Stimulated activated CD4-positive, alpha-beta T cell treated with anti-CD3 and anti-CD28 coated beads, Interleukin-1b, Interleukin-23, amount 100 ng/mL, for 4 hours (primary cell): ENCODE data around the gene BABAM2.
A peak's percentile ranks its signal among the peaks of the same experiment; 100 is the strongest.
"Not testable (repeated sequence)": the region's sequence is repeated elsewhere in the genome, so short reads cannot be mapped to it uniquely, and the experiment has no call there.

Experiments
- DNase-seq, 2 donors: peaks; one replicate each; pipeline ENCODE4 v3.0.0-alpha.2; 2020; ENCODE audit warnings: low read depth in 2 of 2

The BABAM2 gene

GRCh38 chr2:27942612-27943547 is 52.4 kb downstream of the BABAM2 start:
- DNase-seq: no peak

DNA sequence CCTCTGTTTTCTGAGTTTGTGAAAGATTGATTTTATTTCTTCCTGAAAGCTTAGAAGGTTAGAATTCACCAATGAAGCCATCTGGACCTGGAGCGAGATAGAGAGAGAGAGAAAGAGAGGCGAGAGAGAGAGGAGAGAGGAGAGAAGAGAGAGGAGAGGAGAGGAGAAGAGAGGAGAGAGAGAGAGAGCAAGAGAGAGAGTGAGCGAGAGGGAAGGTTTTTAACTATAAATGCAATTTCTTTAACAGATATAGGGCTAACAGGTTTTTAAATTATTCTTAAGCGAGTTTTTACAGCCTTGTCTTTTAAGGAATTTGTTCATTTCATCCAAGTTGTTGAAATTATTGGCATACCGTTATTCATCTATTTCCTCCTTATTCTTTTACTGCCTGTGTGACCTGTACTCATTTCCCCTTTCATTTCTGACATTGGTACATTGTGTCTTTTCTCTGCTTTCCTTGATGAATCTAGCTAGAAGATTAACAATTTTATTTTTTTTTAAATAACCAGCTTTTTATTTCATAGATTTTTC is 56.1 kb downstream of the BABAM2 start:
- no peak for DNase-seq

DNA sequence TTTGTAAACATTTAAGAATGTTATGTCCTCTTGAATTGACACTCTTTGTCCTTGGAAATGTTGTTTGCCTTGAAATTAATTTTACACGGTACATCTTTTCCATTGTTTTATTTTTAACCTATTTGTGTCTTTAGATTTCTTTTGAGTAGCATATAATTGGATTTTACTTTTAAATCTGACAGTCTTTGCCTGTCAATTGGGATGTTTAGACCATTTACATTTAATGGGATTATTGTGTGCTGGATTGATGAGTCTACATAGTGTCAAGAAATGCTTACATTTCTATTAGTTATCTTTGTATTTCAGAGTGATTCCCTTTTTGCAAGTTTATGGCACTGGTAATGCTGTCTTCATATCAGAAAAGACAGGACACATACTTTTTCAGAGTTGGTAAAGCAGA is 61.5 kb downstream of the BABAM2 start:
- no peak for DNase-seq

DNA sequence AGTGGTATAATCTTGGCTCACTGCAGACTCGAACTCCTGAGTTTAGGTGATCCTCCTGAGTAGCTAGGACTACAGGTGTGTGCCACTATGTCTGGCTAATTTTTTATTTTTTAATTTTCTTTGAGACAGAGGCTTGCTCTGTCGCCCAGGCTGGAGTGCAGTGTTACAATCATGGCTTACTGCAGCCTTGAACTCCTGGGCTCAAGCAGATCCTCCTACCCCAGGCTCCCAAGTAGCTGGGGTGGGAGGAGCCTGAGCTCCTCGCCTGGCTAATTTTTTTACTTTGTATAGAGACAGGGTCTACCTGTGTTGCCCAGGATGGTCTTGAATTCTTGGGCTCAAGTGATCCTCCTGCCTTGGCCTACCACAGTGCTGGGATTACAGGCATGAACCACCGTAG is 62.5 kb downstream of the BABAM2 start:
- DNase-seq: no peak

DNA sequence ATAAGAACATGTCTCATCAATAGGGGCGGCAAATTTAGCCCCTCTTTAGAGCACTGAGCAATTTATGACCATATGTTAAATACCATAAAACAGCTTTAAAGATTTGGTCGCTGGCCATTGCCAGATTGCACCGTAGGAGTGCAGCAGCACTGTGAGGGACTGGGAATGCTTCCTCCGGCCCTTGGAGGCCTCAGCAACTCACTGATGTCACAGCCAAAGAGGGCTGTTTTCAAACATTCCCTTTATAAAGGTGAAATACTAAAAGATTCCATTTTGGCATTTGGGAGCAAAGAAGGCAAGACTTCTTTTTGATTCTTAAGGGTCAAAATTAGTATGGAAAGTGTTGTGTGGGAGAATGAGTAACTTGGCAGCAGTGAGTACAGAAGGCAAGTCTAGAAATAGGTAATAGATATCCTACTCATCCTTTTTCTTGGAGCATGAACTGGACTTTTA is 63.7 kb downstream of the BABAM2 start:
- DNase-seq: no peak

GRCh38 chr2:27954771-27955383 is 64.3 kb downstream of the BABAM2 start:
- DNase-seq: peak in 1 of 2 donors; percentile 12

DNA sequence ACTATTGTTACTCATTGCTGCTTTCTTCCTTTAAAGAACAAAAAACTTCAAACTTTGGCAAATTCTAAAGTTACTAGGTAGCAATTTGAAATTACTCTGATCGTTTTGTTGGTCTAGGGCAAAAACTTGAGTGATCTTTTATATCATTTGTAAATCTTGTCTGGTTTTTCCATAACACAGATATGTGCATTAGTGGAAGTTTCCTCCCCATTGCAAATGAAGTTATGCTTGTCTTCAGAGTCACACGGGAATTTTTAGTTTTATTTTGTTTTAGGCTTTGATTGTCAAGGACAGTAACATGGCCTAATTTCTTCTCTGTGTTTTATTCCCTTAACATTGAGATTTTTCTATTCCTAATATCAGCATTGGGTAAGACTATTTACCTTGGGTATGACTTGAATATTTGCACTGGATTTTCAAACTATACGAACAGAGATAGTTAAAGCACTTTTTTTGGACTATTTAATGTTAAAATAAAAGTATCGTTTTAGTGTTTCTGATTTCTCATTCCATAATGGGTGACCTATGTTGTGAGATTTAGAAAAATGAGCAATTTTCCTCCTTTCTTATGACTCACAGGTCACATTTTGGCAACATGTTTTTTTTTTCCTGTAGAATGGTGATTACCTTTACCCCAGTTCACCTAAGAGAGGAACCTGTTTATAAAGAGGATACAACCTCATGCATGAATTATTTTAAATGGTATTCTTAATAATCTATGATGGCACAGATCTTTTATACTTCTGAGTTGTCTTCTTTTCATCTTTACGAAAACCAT is 65.0 kb downstream of the BABAM2 start:
- no peak for DNase-seq

GRCh38 chr2:27956888-27957287 is 66.4 kb downstream of the BABAM2 start:
- DNase-seq: no peak

GRCh38 chr2:27958711-27959378 is 68.3 kb downstream of the BABAM2 start:
- no peak for DNase-seq

GRCh38 chr2:27959496-27959895 is 69.0 kb downstream of the BABAM2 start:
- DNase-seq: no peak

- no peak for DNase-seq
Measured at GRCh38 chr2:27960237-27960912, 69.8 kb downstream of the BABAM2 start.

GRCh38 chr2:27962006-27962405 is 71.5 kb downstream of the BABAM2 start:
- no peak for DNase-seq

DNA sequence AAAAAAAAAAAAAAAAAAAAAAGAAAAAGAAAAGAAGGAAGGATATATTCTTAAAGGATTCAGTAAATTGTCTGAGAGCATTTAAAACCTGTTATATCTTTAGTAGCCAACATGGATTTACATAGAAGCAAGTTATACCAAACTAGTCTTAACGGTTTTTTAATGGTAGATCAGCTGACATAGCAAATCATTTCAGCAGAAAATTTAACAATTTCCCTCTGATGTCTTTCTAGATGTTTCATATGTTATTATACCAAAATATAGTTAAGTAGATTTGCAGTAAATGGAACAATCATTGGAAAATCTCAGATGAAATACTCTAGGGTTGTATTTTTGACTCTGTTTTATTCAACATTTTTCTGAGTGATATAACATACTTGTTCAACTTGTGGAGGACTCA is 72.9 kb downstream of the BABAM2 start:
- no peak for DNase-seq

DNA sequence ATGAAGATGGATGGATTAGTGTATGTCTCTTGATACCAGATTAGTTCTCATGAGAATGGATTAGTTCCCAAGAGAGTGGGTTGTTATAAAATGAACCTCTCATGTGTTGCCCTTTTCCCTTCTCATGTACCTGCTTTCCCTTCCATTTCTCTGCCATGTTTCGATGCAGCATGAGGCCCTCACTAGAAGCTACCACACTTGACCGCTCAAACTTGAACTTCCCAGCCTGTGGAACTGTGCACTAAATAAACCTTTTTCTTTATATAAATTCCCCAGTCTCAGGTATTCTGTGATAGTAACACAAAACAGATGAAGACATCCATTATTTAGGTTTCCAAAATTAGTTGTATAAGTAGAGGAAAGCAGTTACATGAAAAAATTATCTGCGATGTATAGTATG is 73.5 kb downstream of the BABAM2 start:
- DNase-seq: no peak

DNA sequence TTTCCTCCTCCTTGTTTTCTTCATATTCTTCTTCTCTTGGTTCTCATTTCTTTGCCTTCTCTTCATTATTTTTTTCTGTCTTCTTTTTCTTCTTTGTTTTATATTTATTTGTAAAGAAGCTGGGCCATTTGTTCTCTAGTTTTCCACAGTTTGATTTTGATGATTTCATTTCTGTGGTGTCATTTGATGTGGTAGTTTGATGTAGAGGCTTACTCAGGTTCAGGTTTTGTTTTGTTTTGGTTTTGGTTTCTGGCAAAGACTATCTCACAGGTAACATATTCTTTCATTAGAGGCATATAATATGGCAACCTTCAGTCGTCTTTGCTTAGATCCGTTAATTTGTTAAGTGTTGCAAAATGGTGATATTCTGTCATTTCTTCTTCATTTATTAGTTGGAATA is 75.3 kb downstream of the BABAM2 start:
- no peak for DNase-seq

DNA sequence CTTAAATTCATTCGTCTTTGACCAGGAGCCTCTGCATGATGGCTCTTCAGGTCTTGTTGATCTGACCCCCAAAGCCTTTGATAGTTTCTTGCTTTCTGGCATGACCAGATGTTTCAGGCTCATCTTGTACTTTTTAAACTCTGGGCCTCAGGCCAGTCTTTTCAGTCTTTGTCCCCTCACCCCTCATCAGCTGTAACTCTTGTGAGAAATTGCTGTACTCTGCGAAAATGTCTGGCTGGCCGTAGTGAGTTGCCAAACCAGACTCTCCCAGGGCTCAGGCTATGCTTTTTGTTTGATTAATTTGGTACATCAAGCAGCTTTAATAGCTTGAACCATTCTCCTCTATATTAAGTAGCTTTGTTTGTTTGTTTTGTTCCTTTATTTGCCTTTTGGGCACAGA is 75.9 kb downstream of the BABAM2 start:
- no peak for DNase-seq

DNA sequence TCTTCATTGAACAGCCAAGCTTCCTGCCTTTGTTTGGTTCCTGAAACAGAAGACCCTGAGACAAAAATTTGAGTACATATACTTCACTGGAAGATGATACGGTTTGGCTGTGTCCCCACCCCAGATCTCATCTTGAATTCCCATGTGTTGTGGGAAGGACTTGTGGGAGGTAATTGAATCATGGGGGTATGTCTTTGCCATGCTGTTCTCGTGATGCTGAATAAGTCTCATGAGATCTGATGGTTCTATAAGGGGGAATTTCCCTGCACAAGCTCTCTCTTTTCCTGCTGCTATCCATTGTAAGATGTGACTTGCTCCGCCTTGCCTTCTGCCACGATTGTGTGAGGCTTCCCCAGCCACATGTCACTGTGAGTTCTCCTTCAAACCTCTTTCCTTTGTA is 76.5 kb downstream of the BABAM2 start:
- DNase-seq: no peak

- DNase-seq: not testable (repeated sequence)
Measured at GRCh38 chr2:27968045-27968444, 77.5 kb downstream of the BABAM2 start.

GRCh38 chr2:27968957-27969356 is 78.4 kb downstream of the BABAM2 start:
- DNase-seq: not testable (repeated sequence)

DNA sequence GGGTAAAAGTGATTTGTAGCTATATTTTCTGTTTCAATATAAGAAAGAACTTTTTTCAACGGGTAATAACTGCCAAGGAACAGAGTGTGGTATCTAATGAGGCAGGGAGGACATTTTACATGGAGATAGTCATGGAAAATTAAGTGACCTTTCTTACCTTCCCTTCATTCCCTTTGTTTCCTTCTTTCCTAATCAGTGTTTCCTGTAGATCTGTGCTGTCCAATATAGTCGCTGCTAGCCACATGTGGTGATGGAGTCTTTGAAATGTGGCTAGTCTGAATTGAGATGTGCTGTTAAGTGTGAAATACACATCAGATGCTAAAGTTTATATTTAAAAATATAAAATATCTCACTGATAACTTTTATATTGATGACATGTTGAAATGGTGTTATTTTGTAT is 81.8 kb downstream of the BABAM2 start:
- DNase-seq: no peak

DNA sequence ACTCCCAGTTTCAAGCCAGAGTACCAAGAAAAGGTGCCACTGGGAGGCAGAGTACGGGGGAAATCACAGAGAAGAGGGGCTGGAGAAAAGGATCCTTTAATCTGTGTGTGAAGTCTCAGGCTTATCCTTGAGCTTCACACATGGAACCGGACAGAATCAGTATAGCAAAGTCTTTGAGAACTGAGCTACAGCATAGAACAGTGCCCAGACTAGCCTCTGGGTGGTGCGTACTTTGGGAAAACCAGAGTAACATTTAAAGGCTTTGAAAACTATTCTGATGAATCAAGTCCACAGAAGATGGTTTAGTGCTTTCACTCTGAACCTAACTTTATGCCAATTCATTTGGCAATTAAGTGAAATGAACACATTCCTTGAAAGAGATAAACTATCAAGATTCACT is 83.1 kb downstream of the BABAM2 start:
- no peak for DNase-seq
